ENCODE measurements around the gene PHKB.

DNA sequence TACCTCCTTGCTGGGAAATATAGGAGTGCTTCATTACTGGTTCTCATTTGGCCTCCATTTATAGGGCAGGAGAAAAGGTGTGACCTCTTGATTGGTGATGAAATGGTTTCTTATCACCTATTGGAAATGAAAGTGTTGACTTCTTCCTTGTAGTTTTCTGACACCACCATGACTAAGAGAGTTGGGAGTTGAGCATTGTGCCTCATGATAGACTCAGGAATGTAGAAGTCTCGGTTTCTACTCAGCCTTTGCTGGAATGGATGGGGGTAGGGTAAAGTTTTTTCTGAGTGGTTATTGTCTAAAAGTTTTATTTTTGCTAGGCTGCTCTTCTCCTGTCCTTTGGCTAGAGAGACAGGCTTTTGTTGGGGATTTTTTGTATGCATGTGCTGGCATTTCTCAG, 117.4 kb downstream of the PHKB start:
- TF ChIP-seq CTCF (IDR thresholded peaks at IDR 0.05) (no peak), POLR2A (IDR thresholded peaks at IDR 0.05) (no peak)

All from lower leg skin (tissue), 3 donors.